ENCODE results near the gene SNX17. TPM values are rescaled to one million over a fixed set of nuclear protein-coding genes. Genes with fewer than 3 reads are reported as not detected.

SNX17 gene
- total RNA-seq, 3 donors from 2014 or later, result 109 to 121 (median 116) TPM

- no peaks in the 10 kb centered on the region for H3K36me3 ChIP-seq
- DNase-seq (ENCODE audit: low spot score in 2 of 2), result no peak
- TF ChIP-seq POLR2AphosphoS5 (IDR thresholded peaks at IDR 0.05) (no peak), POLR2A (IDR thresholded peaks at IDR 0.05) (no peak)
- TF ChIP-seq, protein P1, sequence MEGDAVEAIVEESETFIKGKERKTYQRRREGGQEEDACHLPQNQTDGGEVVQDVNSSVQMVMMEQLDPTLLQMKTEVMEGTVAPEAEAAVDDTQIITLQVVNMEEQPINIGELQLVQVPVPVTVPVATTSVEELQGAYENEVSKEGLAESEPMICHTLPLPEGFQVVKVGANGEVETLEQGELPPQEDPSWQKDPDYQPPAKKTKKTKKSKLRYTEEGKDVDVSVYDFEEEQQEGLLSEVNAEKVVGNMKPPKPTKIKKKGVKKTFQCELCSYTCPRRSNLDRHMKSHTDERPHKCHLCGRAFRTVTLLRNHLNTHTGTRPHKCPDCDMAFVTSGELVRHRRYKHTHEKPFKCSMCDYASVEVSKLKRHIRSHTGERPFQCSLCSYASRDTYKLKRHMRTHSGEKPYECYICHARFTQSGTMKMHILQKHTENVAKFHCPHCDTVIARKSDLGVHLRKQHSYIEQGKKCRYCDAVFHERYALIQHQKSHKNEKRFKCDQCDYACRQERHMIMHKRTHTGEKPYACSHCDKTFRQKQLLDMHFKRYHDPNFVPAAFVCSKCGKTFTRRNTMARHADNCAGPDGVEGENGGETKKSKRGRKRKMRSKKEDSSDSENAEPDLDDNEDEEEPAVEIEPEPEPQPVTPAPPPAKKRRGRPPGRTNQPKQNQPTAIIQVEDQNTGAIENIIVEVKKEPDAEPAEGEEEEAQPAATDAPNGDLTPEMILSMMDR (IDR thresholded peaks at IDR 0.05), result no peak
- intact Hi-C loops (cut with DNase I; ENCODE audit: low total_unique reads), result no loop called here
- H3K4me1 ChIP-seq, result peaks cover 4 to 16% of the 10 kb centered on the region in 2 donors
- H3K27me3 ChIP-seq, result no peaks in the 10 kb centered on the region
- no peak overlapping the region for H3K4me3 ChIP-seq
- no peak overlapping the region for H3K27ac ChIP-seq
- H3K9me3 ChIP-seq, result no peaks in the 10 kb centered on the region
Measured at GRCh38 chr2:27376151-27376865, 5.9 kb downstream of the SNX17 start.

- H3K27ac ChIP-seq, result no peak overlapping the region
- H3K36me3 ChIP-seq, result no peaks in the 10 kb centered on the region
- H3K9me3 ChIP-seq, result no peaks in the 10 kb centered on the region
- H3K4me3 ChIP-seq, result no peak overlapping the region
- peaks cover 4 to 11% of the 10 kb centered on the region in 2 donors for H3K4me1 ChIP-seq
- no peaks in the 10 kb centered on the region for H3K27me3 ChIP-seq
- no peak for DNase-seq (ENCODE audit: low spot score in 2 of 2)
- intact Hi-C loops (cut with DNase I; ENCODE audit: low total_unique reads), result no loop called here
- TF ChIP-seq POLR2AphosphoS5 (IDR thresholded peaks at IDR 0.05), result no peak
- TF ChIP-seq, protein P1 (IDR thresholded peaks at IDR 0.05), result no peak
- no peak for TF ChIP-seq POLR2A (IDR thresholded peaks at IDR 0.05)
Measured at GRCh38 chr2:27376866-27377617, 6.6 kb downstream of the SNX17 start.

DNA sequence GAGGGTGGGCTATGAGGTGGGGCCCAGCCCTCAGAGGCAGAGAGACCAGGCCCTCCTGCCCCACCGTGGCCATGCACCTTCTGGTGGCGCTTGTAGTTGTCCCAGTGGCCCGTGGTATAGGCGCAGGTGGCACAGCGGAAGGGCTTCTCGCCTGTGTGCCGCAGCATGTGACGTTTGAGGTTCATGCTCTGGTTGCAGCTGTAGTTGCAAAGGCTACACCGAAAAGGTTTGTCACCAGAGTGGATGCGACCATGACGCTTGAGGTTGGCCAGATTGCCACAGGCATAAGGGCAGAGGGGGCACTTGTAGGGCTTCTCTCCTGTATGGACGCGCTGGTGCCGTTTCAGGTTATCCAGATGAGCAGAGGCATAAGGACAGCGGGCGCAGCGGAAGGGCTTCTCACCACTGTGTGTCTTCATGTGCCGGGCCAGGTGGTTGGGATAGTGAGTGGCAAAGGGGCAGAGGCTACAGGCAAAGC lies 7.2 kb downstream of the SNX17 start:
- intact Hi-C loops (cut with DNase I; ENCODE audit: low total_unique reads), result no loop called here
- H3K4me3 ChIP-seq, result no peak overlapping the region
- TF ChIP-seq POLR2A (IDR thresholded peaks at IDR 0.05) (no peak), POLR2AphosphoS5 (IDR thresholded peaks at IDR 0.05) (no peak)
- TF ChIP-seq, protein P1 (IDR thresholded peaks at IDR 0.05), result no peak
- DNase-seq (ENCODE audit: low spot score in 2 of 2), result no peak
- H3K36me3 ChIP-seq, result no peaks in the 10 kb centered on the region
- no peak overlapping the region for H3K27ac ChIP-seq
- H3K4me1 ChIP-seq, result peaks cover 4 to 11% of the 10 kb centered on the region in 2 donors
- H3K9me3 ChIP-seq, result no peaks in the 10 kb centered on the region
- H3K27me3 ChIP-seq, result no peaks in the 10 kb centered on the region

- DNase-seq (ENCODE audit: low spot score in 2 of 2), result no peak
- Histone ChIP-seq H3K36me3 (no peaks in the 10 kb centered on the region), H3K4me1 (peaks cover 4 to 11% of the 10 kb centered on the region in 2 donors), H3K4me3 (no peak overlapping the region), H3K27ac (no peak overlapping the region), H3K9me3 (no peaks in the 10 kb centered on the region), H3K27me3 (no peaks in the 10 kb centered on the region)
- intact Hi-C loops (cut with DNase I; ENCODE audit: low total_unique reads), result no loop called here
- TF ChIP-seq, protein P1 (IDR thresholded peaks at IDR 0.05), result peak in 1 of 3 donors; percentile 10
- no peak for TF ChIP-seq POLR2A (IDR thresholded peaks at IDR 0.05)
Measured at GRCh38 chr2:27378096-27378808, 7.8 kb downstream of the SNX17 start.
